Transverse colon (tissue), 3 donors: Measurements from ENCODE around the gene TLE5.

ENCODE experiments used
- CTCF ChIP-seq, 5 experiments: fragments of 200-600 bp in 3 of 5; fragments of 450-650 bp in 2 of 5; sonication (generic) in 3 of 5; IDR thresholded peaks; 1 replicate in 2 of 5; 2 replicates in 3 of 5; pipeline ENCODE4 v1.5.1; 2016 to 2017; ENCODE audit warnings: antibody characterized with exemption in 5 of 5, inconsistent platforms in 3 of 5, mild to moderate bottlenecking in 2 of 5, moderate library complexity in 1 of 5
- POLR2A ChIP-seq: fragments of 450-650 bp; IDR thresholded peaks from one replicate; pipeline ENCODE4 v1.6.1; 2016; ENCODE audit warnings: antibody characterized with exemption, mild to moderate bottlenecking, moderate library complexity

GRCh38 chr19:3047496-3048189, 14.7 kb downstream of the TLE5 start:
- peak; percentile 51 for TF ChIP-seq POLR2A
- TF ChIP-seq CTCF (IDR thresholded peaks at IDR 0.05), result no peak
